ENCODE results near the gene ICAM3. TPM values are rescaled to one million over a fixed set of nuclear protein-coding genes. Genes with fewer than 3 reads are reported as not detected.
"Not testable (repeated sequence)": the region's sequence is repeated elsewhere in the genome, so short reads cannot be mapped to it uniquely, and the experiment has no call there.

ICAM3 gene, protein sequence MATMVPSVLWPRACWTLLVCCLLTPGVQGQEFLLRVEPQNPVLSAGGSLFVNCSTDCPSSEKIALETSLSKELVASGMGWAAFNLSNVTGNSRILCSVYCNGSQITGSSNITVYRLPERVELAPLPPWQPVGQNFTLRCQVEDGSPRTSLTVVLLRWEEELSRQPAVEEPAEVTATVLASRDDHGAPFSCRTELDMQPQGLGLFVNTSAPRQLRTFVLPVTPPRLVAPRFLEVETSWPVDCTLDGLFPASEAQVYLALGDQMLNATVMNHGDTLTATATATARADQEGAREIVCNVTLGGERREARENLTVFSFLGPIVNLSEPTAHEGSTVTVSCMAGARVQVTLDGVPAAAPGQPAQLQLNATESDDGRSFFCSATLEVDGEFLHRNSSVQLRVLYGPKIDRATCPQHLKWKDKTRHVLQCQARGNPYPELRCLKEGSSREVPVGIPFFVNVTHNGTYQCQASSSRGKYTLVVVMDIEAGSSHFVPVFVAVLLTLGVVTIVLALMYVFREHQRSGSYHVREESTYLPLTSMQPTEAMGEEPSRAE
- 10 to 100 TPM in 3 of 4 donors, 1 to 10 TPM in 1; 5.5 to 20.6 (median 10.8) TPM for total RNA-seq

DNA sequence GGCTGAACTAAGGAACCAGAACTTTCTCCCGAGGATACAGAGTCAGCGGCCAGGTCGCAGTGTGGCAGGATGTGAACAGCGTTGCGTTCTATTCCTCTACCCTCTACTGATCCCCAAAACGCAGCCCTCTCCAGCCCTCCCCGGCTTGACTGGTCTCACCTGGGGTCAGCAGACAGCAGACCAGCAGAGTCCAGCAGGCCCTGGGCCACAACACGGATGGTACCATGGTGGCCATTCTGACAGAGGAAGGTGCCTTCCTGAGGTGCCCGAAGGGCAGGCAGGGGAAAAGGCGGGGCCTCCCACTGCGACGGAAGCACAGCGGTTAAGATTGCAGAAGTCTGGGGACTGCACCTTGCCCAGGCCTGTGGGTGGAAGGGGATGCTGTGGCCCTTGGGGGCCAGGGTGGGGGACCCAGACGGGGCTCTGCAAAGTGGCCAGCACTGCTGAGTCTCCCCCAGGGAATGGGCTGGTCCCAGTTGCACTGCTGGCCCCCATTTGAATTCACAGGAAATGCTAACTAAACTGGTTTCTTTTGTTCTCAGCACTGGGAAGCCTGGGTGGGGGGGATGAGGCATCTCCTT is at the start of gene ICAM3:
ICAM3 (minus strand) TSS at position 245 of the 581 bp plus-strand sequence; CDS start at position 235, 10 bp downstream.
- TF ChIP-seq POLR2A (IDR thresholded peaks at IDR 0.05), result no peak
- TF ChIP-seq, protein P1, sequence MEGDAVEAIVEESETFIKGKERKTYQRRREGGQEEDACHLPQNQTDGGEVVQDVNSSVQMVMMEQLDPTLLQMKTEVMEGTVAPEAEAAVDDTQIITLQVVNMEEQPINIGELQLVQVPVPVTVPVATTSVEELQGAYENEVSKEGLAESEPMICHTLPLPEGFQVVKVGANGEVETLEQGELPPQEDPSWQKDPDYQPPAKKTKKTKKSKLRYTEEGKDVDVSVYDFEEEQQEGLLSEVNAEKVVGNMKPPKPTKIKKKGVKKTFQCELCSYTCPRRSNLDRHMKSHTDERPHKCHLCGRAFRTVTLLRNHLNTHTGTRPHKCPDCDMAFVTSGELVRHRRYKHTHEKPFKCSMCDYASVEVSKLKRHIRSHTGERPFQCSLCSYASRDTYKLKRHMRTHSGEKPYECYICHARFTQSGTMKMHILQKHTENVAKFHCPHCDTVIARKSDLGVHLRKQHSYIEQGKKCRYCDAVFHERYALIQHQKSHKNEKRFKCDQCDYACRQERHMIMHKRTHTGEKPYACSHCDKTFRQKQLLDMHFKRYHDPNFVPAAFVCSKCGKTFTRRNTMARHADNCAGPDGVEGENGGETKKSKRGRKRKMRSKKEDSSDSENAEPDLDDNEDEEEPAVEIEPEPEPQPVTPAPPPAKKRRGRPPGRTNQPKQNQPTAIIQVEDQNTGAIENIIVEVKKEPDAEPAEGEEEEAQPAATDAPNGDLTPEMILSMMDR (IDR thresholded peaks at IDR 0.05), result no peak
- Histone ChIP-seq H3K4me1 (no peaks in the 10 kb centered on the region), H3K4me3 (peak within 1 kb of the TSS; percentile 22 to 53 (median 42)), H3K27ac (peak within 1 kb of the TSS; percentile 22 to 85 (median 53)), H3K27me3 (no peaks in the 10 kb centered on the region), H3K36me3 (no peaks in the 10 kb centered on the region), H3K9me3 (no peaks in the 10 kb centered on the region)
- peak in 2 of 3 donors; percentile 73 to 81 for DNase-seq

DNA sequence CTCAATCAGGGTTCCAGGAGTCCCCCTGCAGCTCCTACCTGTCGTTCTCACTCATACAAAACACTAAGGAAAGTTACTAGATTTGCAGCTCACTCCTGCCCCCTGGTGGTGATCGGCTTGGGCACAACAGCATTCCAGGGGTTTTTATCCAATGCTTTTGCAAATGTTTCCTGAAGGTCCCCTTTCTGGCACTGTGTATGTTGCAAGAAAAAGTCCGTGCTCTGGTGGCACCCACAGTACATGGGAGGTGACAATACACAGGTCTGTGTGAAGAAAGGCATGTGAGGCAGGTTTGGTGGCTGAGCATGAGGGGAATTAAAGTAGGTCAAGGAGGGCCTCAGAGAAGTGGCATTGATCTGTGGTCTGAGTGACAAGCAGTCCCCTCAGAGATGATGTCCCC is 49.5 kb upstream of the ICAM3 start:
- Histone ChIP-seq H3K36me3 (peaks cover 0 to 32% (median 0%) of the 10 kb centered on the region in 3 donors), H3K27ac (no peak overlapping the region), H3K9me3 (no peaks in the 10 kb centered on the region), H3K4me3 (no peak overlapping the region), H3K27me3 (no peaks in the 10 kb centered on the region), H3K4me1 (peaks cover 0 to 3% (median 0%) of the 10 kb centered on the region in 4 donors)
- no peak for TF ChIP-seq POLR2A (IDR thresholded peaks at IDR 0.05)
- TF ChIP-seq, protein P1 (IDR thresholded peaks at IDR 0.05), result peak; percentile 87 to 96 (median 93)
- peak; percentile 90 to 97 (median 91) for DNase-seq

DNA sequence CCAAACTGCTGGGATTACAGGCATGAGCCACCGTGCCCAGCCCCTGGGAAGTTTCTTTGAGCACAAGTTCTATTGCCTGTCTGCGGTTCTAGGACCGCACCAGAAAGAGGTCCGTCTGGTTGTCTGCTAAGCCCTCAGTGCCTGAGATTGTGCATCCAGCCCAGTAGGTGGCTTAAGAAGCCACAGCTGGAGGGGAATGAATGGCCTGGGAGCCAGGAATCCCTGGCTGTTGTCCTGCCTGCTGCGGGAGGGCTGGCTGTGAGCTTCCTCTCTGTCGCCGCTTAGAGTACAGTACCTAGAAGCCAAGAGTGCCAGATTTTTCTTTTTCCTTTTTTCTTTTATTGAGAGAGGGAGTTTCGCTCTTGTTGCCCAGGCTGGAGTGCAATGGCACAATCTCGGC is 45.2 kb upstream of the ICAM3 start:
- H3K36me3 ChIP-seq, result no peaks in the 10 kb centered on the region
- H3K4me3 ChIP-seq, result no peak overlapping the region
- no peak for DNase-seq
- no peaks in the 10 kb centered on the region for H3K27me3 ChIP-seq
- H3K27ac ChIP-seq, result no peak overlapping the region
- TF ChIP-seq, protein P1 (IDR thresholded peaks at IDR 0.05), result no peak
- no peak for TF ChIP-seq POLR2A (IDR thresholded peaks at IDR 0.05)
- H3K9me3 ChIP-seq, result no peaks in the 10 kb centered on the region
- peaks cover 0 to 9% (median 5%) of the 10 kb centered on the region in 4 donors for H3K4me1 ChIP-seq

DNA sequence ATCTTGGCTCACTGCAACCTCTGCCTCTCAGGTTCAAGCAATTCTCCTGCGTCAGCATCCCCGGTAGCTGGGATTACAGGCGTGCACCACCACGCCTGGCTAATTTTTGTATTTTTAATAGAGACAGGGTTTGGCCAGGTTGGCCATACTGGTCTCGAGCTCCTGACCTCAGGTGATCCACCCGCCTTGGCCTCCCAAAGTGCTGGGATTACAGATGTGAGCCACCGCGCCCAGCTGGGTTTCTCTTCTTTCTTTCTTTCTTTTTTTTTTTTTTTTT is 43.7 kb upstream of the ICAM3 start:
- H3K4me3 ChIP-seq, H3K36me3 ChIP-seq, H3K27ac ChIP-seq, DNase-seq, H3K27me3 ChIP-seq, H3K9me3 ChIP-seq: not testable (repeated sequence)
- peaks cover 0 to 12% (median 7%) of the 10 kb centered on the region in 4 donors for H3K4me1 ChIP-seq

DNA sequence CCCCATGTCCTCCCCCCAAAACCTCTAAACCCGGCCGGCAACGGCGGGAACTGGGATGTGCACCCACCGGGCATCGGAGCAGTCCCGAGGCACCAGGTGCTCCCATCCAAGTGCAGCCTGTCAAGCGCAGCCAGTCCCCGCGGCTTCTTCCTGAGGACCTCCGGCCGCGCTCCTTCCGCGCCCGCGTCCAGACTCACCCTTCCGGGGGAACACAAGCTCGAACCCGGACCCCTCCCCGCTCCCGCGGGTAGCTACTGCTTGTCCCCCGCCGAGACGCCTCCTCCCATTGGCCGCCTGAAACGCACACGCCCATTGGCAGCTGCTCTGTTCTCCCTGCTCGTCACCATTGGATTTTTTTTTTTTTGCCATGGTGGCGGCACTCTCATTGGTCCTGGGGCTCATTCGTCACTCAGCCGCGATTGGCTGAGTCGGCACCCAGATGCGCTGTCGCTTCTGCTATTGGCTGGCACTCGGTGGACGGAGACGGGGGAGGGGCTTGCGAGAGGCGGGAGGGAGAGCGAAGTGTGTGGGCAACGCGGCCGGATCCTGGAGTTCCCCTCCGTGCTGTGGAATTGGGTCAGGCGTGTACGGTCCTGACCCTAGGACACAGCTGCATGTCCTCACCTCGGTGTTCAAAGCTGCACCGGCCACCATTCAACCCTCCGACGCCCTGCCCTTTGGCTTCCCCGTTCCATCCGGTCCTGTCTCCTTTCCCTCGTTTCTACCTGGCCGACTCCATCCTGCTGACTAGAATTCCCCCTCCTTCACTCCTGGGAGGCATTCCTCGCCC is 41.1 kb upstream of the ICAM3 start, which contains the start of gene TYK2:
TYK2 (minus strand) TSS at position 260 of the 790 bp plus-strand sequence. CDS start 2,166 bp downstream, outside the sequence.
- H3K27ac ChIP-seq, result peak within 1 kb of the TSS; percentile 84 to 93 (median 86)
- H3K36me3 ChIP-seq, result peaks cover 0 to 10% (median 0%) of the 10 kb centered on the region in 3 donors
- H3K9me3 ChIP-seq, result no peaks in the 10 kb centered on the region
- no peaks in the 10 kb centered on the region for H3K27me3 ChIP-seq
- TF ChIP-seq, protein P1 (IDR thresholded peaks at IDR 0.05), result no peak
- peak; percentile 63 to 65 for TF ChIP-seq POLR2A (IDR thresholded peaks at IDR 0.05)
- peak within 1 kb of the TSS; percentile 78 to 100 (median 90) for H3K4me3 ChIP-seq
- peaks cover 0 to 12% (median 7%) of the 10 kb centered on the region in 4 donors for H3K4me1 ChIP-seq
- peak; percentile 97 to 99 (median 98) for DNase-seq

All from Peyer's patch (tissue), 4 donors.